Body of pancreas (tissue), 4 donors: ENCODE results near the gene CAMTA1. TPM values are rescaled to one million over a fixed set of nuclear protein-coding genes. Genes with fewer than 3 reads are reported as not detected.
"Not testable (repeated sequence)": the region's sequence is repeated elsewhere in the genome, so short reads cannot be mapped to it uniquely, and the experiment has no call there.

Source experiments
- ATAC-seq: fragments of 150-250 bp; one replicate; pipeline ENCODE4 v1.9.1; 2016
- DNase-seq, 4 donors: peaks; one replicate each; pipeline ENCODE4 v3.0.0-alpha.2; 2019
- H3K27ac ChIP-seq, 4 donors: fragments of 200-600 bp; sonication (generic); 1 replicate in 3 of 4; 2 replicates in 1 of 4; pipeline versions ENCODE4 v1.5.1 to v1.6.1; 2016 to 2019; ENCODE audit warnings: mild to moderate bottlenecking in 1 of 4, mixed read lengths in 1 of 4, moderate library complexity in 1 of 4
- H3K27me3 ChIP-seq, 2 donors: fragments of 200-600 bp; sonication (generic); one replicate each; pipeline ENCODE4 v1.6.0; 2016; ENCODE audit warnings: mild to moderate bottlenecking in 1 of 2
- H3K36me3 ChIP-seq, 2 donors: fragments of 200-600 bp; sonication (generic); replicated peaks in 1 of 2; 2 replicates each; pipeline ENCODE4 v1.5.1; 2016; ENCODE audit warnings: low read depth in 2 of 2; ENCODE audit not compliant: insufficient read depth in 1 of 2
- H3K4me1 ChIP-seq: fragments of 200-600 bp; sonication (generic); one replicate; pipeline ENCODE4 v1.6.0; 2016
- H3K4me3 ChIP-seq, 2 donors: fragments of 200-600 bp; sonication (generic); 1 replicate in 1 of 2; 2 replicates in 1 of 2; pipeline ENCODE4 v1.5.1; 2016 to 2019
- H3K9me3 ChIP-seq, 3 donors: fragments of 200-600 bp; sonication (generic); 1 replicate in 2 of 3; 2 replicates in 1 of 3; pipeline ENCODE4 v1.5.1; 2016
- POLR2A ChIP-seq, 3 donors: fragments of 450-650 bp; IDR thresholded peaks; one replicate each; pipeline ENCODE4 v1.6.1; 2016; ENCODE audit warnings: antibody characterized with exemption in 3 of 3, mild to moderate bottlenecking in 2 of 3
- WGBS, 2 donors: methylation state at CpG; one replicate each; pipeline ENCODE4 v1.1.5; 2017; 5-methylcytosine and 5-hydroxymethylcytosine counted together
- intact Hi-C: fragments of 100-400 bp; cut with DNase I; formaldehyde crosslinking; loops from one replicate; pipeline ENCODE4 v1.15.1; 2023
- total RNA-seq, 2 donors: library from RNA; depleted of rRNA; stranded (reverse); fragments of >200 nt; gene quantifications; one replicate each; pipeline ENCODE4 v1.1.0, GENCODE V29; 2016
- TF ChIP-seq, protein P1 (sequence below), 7 experiments: fragments of 450-650 bp in 4 of 7; fragments of 200-600 bp in 3 of 7; sonication (generic) in 3 of 7; IDR thresholded peaks; one replicate each; pipeline ENCODE4 v1.5.1; 2016 to 2019; ENCODE audit warnings: antibody characterized with exemption in 7 of 7

The CAMTA1 gene
- total RNA-seq, 2 donors from 2014 or later, result 36.3 to 59.7 TPM

DNA sequence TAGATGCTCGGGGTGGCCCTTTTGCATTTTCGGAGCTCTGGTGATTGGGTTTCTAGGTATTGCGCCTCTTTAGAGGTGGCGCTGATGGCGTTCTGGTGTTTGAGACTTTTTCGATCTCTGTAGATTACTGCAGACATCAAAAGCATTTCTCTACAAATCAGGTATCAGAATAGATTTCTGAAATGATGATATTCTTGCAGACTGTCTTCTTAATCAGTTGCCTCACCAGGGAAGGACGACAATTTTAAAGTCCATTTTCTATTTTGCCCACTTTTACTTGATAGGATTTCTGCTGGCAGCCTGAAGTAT lies 920.6 kb downstream of the CAMTA1 start:
- WGBS, 2 donors, result 26 to 28% methylated on average over 5 to 7 of the region's 7 CpGs
- Histone ChIP-seq H3K27ac (peak overlapping the region in 2 of 4 donors; percentile 17 to 47), H3K4me1 (peaks cover 14% of the 10 kb centered on the region), H3K4me3 (no peak overlapping the region), H3K36me3 (no peaks in the 10 kb centered on the region), H3K9me3 (no peaks in the 10 kb centered on the region), H3K27me3 (no peaks in the 10 kb centered on the region)
- TF ChIP-seq POLR2A (IDR thresholded peaks at IDR 0.05), result no peak
- TF ChIP-seq, protein P1, sequence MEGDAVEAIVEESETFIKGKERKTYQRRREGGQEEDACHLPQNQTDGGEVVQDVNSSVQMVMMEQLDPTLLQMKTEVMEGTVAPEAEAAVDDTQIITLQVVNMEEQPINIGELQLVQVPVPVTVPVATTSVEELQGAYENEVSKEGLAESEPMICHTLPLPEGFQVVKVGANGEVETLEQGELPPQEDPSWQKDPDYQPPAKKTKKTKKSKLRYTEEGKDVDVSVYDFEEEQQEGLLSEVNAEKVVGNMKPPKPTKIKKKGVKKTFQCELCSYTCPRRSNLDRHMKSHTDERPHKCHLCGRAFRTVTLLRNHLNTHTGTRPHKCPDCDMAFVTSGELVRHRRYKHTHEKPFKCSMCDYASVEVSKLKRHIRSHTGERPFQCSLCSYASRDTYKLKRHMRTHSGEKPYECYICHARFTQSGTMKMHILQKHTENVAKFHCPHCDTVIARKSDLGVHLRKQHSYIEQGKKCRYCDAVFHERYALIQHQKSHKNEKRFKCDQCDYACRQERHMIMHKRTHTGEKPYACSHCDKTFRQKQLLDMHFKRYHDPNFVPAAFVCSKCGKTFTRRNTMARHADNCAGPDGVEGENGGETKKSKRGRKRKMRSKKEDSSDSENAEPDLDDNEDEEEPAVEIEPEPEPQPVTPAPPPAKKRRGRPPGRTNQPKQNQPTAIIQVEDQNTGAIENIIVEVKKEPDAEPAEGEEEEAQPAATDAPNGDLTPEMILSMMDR (IDR thresholded peaks at IDR 0.05), result no peak
- DNase-seq (no peak), ATAC-seq (no peak)
- intact Hi-C loops, result no loop called here

DNA sequence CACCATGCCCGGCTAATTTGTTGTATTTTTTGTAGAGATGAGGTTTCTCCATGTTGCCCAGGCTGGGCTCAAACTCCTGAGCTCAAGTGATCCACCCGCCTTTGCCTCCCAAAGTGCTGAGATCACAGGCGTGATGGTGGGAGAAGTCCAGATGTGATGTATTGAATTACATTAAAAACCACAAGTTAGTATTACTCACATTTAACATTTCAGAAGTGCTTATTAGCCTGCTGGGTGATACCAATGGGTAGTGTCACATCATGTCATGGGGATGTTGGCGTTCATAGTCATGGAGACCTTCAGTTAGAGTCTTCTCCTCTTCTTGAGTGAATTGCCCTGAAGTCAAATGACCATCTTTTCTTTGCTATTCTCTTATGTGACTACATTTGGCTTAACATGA lies 922.3 kb downstream of the CAMTA1 start:
- Histone ChIP-seq H3K36me3 (no peaks in the 10 kb centered on the region), H3K27ac (no peak overlapping the region), H3K4me1 (peaks cover 14% of the 10 kb centered on the region), H3K9me3 (no peaks in the 10 kb centered on the region), H3K27me3 (no peaks in the 10 kb centered on the region), H3K4me3 (no peak overlapping the region)
- DNase-seq (no peak), ATAC-seq (no peak)
- WGBS, 2 donors, result 74 to 90% methylated on average over 4 of the region's 4 CpGs
- intact Hi-C loops, result no loop called here
- TF ChIP-seq, protein P1 (IDR thresholded peaks at IDR 0.05), result no peak
- no peak for TF ChIP-seq POLR2A (IDR thresholded peaks at IDR 0.05)

DNA sequence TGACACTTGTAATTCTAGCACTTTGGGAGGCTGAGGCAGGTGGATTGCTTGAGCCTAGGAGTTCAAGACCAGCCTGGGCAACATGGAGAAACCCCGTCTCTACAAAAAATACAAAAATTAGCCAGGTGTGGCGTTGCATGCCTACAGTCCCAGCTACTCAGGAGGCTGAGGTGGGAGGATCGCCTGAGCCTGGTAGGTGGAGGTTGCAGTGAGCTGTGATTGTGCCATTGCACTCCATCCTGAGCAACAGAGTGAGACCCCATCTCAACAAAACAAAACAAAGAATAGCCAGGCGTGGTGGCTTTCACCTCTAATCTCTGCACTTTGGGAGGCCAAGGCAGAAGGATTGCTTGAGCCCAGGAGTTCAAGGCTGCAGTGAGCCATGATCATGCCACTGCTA lies 922.8 kb downstream of the CAMTA1 start:
- H3K4me1 ChIP-seq, result peaks cover 10% of the 10 kb centered on the region
- WGBS, 2 donors, result 77 to 95% methylated on average over 4 of the region's 4 CpGs
- H3K27me3 ChIP-seq, ATAC-seq, H3K27ac ChIP-seq, DNase-seq, H3K36me3 ChIP-seq, H3K9me3 ChIP-seq, H3K4me3 ChIP-seq, intact Hi-C loops: not testable (repeated sequence)

DNA sequence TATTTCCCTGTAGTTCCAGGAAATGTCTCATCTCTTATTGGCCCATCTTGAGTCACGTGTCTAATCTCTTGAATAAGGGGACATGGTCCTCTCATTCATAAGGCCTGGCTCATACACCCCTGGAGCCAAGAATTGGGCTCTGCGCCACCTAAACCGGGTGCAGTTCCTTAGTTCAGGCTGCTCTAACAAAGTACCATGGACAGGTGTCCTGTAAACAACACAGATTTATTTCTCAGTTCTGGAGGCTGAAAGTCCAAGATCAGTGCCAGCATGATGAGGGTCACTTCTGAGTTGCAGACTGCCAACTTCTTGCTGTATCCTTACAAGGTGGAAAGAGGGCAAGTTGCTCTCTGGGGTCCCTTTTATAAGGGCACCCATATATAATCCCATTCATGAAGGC lies 925.6 kb downstream of the CAMTA1 start:
- Histone ChIP-seq H3K27ac (no peak overlapping the region), H3K27me3 (no peaks in the 10 kb centered on the region), H3K9me3 (no peaks in the 10 kb centered on the region), H3K4me3 (no peak overlapping the region), H3K36me3 (no peaks in the 10 kb centered on the region), H3K4me1 (no peaks in the 10 kb centered on the region)
- WGBS, 2 donors, result 75 to 77% methylated on average over 3 of the region's 3 CpGs
- no peak for DNase-seq
- TF ChIP-seq, protein P1 (IDR thresholded peaks at IDR 0.05), result no peak
- TF ChIP-seq POLR2A (IDR thresholded peaks at IDR 0.05), result no peak
- ATAC-seq, result no peak
- intact Hi-C loops, result no loop called here

DNA sequence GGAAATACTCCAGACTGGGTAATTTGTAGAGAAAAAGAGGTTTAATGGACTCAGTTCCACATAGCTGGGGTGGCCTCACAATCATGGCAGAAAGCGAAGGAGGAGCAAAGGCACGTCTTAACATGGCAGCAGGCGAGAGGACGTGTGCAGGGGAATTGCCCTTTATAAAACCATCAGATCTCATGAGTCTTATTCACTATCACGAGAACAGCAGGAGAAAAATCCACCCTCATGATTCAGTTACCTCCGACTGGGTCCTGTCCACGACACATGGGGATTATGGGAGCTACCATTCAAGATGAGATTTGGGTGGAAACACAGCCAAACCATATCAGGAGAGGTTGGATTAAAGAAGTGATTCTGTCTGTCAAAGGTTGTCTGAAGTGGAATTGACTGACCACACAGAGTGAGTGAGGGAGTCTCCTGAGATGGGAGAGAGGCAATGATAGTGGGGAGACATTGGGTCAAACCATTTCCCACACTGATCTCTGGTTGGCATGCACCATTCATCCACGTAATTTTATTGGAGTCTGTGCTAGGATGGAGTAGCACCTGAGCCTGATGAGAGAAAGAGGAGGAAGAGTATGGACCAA lies 927.6 kb downstream of the CAMTA1 start:
- intact Hi-C loops, result no loop called here
- Histone ChIP-seq H3K4me3 (no peak overlapping the region), H3K27ac (no peak overlapping the region), H3K4me1 (no peaks in the 10 kb centered on the region), H3K27me3 (no peaks in the 10 kb centered on the region), H3K9me3 (no peaks in the 10 kb centered on the region), H3K36me3 (no peaks in the 10 kb centered on the region)
- ATAC-seq (no peak), DNase-seq (no peak)
- TF ChIP-seq POLR2A (IDR thresholded peaks at IDR 0.05), result no peak
- TF ChIP-seq, protein P1 (IDR thresholded peaks at IDR 0.05), result no peak
- WGBS, 2 donors, result 81 to 84% methylated on average over 8 of the region's 8 CpGs
